ENCODE measurements around the gene AKAP6. TPM values are rescaled to one million over a fixed set of nuclear protein-coding genes. Genes with fewer than 3 reads are reported as not detected.
"Not testable (repeated sequence)": the region's sequence is repeated elsewhere in the genome, so short reads cannot be mapped to it uniquely, and the experiment has no call there.

Gene AKAP6
- total RNA-seq, 1 donor from 2014 or later = 0.64 TPM

DNA sequence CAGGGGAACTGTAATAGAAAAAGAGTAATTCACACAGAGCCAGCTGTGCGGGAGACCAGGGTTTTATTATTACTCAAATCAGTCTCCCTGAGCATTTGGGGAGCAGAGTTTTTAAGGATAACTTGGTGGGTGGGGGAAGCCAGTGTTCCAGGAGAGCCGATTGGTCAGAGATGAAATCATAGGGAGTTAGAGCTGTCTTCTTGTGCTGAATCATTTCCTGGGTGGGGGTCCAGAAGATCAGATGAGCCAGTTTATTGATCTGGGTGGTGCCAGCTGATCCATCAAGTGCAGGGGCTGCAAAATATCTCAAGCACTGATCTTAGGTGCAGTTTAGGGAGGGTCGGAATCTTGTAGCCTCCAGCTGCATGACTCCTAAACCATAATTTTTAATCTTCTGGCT lies 44.1 kb downstream of the AKAP6 start:
- not testable (repeated sequence) for DNase-seq (ENCODE audit: low read depth in 2 of 2)

DNA sequence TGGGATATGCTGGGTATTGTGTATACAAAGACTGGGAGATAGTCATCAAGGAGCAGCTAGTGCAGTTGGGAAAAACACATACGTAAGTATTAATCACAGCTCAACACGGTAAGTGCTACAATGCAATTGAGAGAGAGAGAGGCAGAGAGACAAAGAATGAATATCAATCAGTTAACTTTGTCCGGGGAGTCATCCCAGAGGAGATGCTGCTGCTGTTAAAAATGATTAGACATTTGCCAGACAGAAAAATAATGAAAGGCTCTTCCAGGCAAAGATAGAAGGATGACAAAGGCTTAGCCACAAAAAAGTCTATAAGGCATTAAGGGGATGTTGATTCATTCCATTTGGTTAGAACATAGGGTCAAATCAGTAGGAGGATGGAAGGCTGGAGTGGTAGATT lies 45.1 kb downstream of the AKAP6 start:
- no peak for DNase-seq (ENCODE audit: low read depth in 2 of 2)

DNA sequence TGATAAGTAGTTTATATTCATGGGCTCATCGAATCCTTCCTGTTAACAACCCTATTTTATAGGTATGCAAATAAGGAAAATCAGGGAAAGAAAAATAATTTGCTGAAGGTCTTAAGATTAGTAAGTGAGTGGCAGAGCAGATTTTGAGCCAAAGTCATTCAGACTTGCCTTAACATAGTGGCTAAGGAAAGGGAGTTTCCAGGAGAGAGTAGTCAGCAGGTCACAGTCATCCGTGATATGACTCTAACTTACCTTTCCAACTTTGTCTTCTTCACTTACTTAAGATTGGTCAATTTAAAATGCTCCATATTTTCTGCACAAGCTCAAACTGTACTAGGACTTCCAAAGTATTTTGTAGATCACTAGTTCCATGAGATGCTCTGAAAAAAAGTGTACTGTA lies 46.6 kb downstream of the AKAP6 start:
- DNase-seq (ENCODE audit: low read depth in 2 of 2) = no peak

DNA sequence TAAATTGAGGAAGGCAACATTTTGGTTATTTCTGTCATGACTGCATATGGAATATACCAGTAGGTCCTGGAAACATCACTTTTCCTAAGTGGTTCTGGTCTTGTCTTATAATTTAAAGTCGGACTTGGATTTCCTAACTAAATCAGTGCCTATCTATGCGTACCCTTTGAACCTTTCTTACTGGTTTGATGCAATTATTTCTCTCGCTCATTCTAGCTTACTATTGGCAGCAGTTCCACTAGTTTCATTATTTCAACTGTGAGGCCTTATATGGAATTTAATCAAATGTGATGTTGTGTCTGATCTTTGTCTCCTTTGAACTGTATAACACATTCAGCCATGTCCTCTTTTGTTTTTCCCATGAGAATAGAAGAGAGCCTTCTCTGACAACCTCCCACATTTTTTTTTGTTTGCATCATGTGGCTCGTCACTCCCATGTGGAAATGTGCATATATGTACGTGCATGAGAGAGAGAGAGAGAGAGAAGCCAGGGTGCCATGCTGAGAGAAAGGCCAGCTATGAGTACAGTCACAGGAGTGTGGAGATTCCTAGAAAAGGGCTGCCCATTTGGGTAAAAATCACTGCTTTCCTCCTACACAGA lies 48.0 kb downstream of the AKAP6 start:
- DNase-seq (ENCODE audit: low read depth in 2 of 2) = no peak

DNA sequence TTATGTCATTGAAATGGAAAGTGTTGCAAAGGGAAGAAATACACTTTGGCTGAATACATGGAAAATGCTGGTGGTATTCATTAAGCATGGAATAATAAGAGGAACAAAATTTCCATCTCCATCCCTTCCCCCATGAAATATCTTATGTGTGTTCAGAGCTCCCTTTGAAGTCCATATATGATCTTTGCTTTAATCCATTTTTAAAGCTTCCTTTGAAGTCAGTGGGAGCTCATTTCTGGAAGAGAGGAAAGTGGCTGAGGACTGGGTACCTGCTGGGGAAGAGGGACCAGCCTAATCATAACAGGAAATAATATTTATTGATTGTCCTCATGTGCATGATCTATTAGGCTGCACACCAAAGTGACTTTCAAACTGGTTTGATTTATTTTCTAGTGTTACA lies 49.2 kb downstream of the AKAP6 start:
- DNase-seq (ENCODE audit: low read depth in 2 of 2) = no peak

DNA sequence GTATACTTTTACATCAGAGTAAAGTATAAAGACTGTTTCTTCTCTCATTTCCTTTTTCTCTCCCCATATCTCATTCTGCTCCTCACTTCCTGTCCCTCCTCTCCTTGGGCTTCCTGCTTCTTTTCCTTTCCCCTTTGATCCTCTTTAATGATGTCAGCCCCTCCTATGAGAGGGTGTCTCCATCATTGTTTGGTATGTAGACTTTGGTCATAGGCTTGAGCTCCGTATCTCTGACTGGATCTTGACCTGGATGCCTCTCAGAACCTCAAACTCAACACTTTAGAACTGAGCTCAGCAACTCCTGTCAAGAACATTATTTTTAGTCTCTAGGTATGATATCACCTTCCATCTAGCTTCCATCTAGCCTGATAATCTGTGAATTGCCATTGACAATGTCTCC lies 50.3 kb downstream of the AKAP6 start:
- DNase-seq (ENCODE audit: low read depth in 2 of 2) = no peak

DNA sequence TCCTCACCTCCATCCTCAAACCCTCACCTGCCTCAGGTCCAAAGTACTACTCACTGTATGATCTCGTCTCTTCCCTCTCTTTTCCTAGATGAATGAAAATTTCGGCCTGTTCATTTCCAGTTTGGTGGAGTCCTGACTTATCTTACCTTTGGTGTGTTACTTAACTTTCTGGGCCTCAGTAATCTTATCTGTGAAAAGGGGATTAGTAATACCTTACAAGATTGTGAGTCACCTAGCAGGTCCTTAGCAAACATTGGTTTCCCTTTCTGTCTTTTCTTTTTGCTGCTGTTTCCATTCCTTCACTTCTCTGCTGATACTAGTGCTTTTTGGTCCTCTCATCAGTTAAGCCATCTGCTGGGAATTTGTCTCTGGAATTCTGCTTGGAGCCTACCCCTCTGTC lies 52.8 kb downstream of the AKAP6 start:
- DNase-seq (ENCODE audit: low read depth in 2 of 2) = no peak

DNA sequence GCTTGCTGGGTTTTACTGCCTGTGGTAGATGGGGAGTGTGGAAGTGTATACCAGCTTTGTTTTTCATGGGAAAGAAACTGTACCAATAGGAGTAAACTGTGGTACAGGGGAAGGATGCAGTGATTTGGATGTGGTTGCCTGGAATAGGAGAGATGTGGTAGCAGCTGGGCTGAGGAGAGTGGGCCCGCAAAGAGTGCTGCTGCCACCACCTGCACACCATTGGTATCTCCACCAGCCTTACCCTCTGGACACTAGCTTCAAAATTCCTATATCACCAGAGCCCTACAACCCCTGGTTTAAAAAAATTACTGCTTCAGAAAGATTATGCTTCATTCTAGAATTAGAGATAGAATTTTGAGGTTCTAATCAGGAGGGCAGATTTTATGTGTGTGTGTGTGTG lies 53.6 kb downstream of the AKAP6 start:
- no peak for DNase-seq (ENCODE audit: low read depth in 2 of 2)

DNA sequence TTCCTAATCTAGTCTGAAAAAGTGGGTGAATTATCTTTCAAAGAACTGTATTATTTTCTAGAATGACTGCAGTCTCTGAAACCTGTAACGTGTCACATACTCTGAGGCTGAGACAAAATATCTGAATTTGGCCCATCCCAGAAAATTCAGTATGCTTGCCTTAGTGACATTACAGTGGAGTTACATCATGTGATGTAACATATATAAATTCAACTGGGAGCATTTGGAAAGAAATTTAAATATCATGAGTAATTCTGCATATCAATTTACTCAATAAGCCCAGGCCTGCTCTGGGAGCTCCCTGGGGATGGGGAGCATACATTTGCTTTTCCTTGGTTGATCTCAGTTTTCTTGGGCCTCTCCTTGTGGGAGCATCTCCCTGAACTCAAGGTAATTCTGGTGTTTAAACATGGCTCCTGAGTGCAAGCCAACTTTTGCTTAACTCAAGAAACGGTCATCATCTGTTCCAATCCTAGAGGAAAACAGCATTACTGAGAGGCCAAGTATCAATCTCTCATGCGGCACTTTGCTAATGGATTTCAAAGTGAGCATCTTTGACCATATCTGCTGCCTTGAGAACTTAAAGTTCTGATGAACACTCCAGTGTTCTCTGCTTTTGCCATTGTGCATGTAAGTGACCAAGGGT lies 54.4 kb downstream of the AKAP6 start:
- DNase-seq (ENCODE audit: low read depth in 2 of 2) = no peak

DNA sequence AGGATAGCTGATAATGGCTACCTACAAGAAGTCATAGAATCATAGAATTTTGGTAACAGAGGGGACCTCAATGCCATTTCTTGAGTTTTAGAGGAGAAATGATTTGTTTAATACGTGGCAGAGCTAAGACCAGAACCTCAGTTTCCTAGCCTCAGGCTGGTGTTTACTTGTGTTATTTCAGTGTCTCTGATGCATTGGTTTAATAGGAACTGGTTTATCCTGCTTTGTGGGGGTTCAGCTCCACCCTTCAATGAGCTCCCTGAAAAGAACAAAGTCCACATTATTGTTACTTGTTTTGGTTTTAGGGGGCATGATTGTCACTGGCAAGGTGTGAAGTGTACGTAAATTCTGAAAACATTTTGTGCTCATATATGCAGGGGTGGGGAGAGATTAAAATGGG lies 55.4 kb downstream of the AKAP6 start:
- DNase-seq (ENCODE audit: low read depth in 2 of 2) = no peak

DNA sequence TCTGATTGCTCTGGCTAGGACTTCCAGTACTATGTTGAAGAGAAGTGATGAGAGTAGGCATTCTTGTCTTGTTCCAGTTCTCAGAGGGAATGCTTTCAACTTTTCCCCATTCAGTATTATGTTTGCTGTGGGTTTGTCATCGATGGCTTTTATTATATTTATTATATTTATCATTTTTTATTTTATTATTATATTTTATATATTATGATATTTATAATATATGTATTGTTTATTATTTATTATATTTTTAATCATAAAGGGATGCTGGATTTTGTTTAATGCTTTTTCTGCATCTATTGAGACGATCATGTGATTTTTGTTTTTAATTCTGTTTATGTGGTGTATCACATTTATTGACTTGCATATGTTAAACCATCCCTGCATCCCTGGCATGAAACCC lies 58.2 kb downstream of the AKAP6 start:
- not testable (repeated sequence) for DNase-seq (ENCODE audit: low read depth in 2 of 2)

DNA sequence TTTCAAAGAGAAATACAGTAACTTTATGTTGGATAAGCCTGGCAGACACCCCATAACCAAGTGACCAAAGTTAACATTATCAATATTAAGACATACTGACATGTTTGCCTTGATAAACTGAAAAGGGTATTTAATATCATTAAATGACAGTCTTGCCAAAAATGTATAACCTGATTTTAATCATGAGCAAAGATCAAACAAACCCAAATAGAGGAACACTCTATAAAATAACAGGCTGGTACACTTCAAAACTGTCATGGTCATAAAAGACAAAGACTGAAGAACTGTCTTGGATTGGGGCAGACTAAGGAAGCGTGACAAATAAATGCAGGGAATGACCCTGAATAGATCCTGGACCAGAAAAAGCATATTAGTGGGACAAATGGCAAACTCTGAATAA lies 64.0 kb downstream of the AKAP6 start:
- no peak for DNase-seq (ENCODE audit: low read depth in 2 of 2)

DNA sequence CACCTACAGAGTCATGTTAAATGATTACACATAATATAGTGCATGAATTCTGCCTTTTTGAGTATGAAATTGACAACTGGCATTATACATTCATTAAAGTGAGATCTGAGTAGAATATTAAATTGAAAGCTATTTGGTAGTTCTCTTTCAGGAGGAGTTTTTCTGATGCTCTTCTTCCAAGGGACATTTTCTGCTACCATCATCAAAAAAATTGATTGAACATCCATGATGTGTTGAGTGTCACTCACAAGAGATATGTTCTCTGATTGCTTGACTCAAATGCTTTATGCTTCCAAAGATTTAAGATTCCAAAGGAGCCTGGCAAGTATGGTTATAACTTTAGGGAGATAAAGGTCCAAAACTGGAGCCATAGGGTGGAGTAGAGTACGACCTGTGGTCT lies 64.9 kb downstream of the AKAP6 start:
- no peak for DNase-seq (ENCODE audit: low read depth in 2 of 2)

DNA sequence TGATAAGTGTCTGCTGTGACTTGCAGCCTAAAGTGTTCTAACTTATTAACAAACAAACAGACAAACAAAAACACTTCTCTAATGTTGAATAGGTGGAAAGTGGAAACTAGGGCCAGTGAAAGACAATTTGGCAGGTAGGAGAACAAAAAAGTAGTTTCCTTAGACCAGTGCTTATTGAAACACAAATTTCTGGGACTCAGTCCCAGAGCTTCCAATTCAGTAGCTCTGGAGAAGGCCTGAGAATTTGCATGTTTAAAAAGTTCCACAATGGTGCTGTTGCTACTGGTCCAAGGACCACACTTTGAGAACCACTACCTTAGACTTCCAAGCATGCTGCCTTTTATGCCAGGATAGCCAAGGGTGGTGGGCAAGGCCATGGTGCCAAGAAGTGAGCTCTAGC lies 67.8 kb downstream of the AKAP6 start:
- no peak for DNase-seq (ENCODE audit: low read depth in 2 of 2)

DNA sequence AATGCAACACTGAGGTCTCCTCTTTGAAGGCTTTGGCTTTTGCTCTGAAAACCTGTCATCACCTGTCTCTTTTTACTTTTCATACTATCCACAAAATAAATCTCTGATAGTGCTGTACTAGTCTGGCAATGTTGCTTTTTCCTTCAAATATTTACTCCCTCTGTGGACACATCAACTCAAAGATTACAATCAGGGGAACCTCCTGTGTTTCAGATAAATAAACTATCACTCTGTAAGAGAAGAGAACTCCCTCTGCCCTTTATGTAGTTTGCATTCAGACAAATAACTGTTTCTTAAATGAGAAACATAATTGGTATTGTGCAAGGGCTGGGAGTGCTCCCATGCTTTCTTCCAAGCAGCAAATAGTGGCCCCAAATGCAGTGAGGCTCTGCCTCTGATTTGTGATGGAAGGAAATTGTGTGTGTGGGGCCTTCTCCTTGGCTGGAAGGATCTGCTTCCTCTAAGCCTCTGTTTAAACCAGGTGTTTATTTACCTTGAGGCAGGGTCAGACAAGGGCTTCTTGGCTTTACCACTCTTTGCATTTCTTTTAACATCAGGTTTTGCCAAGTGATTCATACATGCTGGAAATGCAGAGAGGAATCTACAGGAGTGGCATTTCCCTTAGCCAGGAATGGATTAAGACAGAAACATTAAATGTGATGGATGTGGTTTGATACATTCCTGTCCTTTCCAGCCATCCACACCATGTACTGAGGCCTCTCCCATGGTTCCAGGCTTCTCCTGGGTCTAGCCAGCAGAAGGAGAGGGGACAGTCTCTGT lies 69.0 kb downstream of the AKAP6 start:
- peak in 1 of 2 donors; percentile 7 for DNase-seq (ENCODE audit: low read depth in 2 of 2)

DNA sequence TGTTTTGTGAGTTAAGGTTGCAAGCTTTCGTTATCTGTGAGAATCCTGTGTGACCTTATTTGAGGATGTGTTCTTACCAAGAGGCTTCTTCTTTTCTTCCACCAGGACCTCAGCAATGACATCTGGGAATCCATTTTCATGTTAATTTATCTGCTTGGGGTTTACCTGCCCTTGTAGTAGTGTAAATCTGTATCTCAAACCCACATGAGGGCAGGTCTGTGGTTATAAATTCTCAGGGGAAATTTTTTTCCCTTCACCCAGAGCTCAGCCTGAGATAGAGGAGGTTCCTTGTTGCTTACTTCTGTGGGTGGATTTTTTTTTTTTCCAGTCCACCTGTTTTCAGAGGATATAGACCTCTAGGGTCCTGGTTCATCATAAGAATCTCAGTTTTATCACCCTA lies 70.8 kb downstream of the AKAP6 start:
- no peak for DNase-seq (ENCODE audit: low read depth in 2 of 2)

DNA sequence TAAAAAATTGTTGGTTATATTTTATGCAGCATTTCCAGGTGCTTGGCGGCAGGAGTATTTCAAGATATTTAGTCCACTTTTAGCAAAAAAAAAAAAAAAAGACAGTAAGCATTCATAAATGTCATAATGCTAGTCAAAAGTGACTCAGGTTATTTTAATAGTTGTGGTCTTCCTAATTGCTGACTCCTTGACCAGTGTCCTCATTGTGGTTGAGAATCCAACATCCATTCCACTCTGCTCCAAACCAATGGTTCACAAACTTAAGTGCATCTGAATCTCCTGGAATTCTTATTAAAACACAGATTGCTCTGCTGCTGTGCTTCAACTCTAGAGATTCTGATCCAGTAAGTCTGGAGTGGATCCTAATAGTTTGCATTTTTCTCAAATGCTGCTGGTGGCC lies 71.4 kb downstream of the AKAP6 start:
- DNase-seq (ENCODE audit: low read depth in 2 of 2) = no peak

DNA sequence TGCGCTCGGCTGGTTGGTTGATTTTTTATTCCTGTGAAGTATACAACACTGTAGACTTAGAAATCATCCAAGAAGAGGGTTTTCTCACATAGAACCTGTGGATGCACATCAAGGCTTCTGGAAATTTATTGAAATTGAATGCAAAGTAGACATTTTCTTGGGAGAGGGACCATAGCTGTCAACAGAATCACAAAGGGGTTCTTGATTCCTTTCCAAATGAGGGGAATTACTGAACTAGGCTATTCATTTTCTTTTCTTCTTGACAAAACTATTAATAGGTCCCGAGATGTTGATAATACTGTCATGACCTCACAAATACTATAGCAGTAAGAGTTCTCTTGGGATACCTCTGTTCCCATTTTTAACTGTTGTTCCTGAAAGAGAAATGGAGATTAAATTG lies 73.9 kb downstream of the AKAP6 start:
- no peak for DNase-seq (ENCODE audit: low read depth in 2 of 2)

DNA sequence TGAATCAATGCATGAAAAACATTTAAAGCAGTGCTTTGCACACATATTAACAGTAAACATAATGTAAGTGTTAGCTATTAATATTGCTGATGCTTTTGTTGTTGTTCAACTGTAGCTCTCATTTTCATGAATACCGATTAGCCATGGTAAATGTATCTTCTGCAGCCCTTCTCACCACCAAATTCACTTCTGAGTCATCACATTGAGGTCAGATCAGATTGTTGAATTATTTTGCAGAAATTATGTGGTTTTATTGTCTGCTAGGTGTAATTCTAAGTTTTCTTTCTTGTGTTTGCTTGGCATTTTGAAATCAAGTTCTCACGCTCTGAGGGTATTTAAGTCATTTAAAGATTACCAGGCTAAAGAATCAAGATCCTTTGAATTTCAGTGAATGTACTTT lies 74.6 kb downstream of the AKAP6 start:
- no peak for DNase-seq (ENCODE audit: low read depth in 2 of 2)

DNA sequence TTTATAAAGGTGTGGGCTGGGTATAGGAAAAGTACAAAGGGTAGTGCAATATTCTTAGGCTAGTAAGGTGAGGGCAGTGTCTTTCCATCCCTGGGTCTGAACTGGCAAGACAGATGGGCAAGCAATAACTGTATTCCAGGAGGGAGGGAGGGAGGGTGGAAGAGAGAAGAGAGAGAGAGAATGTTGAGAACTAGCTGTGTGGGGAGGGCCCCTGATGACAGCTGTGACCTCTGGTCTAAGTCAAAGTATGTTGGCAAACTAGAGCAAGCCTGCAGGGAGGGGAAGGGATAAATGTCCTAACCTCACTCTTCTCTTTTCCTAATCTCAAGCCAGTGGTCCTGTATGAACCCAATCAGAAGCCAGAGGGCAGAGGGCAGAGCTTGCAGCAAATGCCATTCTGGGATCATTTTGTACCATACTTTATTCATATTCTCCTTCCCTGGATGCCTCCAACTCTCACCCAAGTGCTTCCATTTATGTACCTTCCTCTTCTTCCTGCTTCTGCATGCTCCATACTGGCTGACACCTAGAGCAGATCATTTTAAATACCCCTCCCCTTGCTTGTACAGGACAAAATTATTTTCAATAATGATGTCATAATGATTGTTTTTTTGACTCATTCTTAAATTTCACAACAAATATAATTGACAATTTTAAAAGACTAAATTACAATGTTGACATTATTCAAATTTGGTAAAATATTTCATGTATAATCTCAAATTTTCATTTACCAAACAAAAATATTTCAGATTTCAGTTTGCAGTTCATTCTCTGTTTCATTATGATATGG lies 75.9 kb downstream of the AKAP6 start:
- no peak for DNase-seq (ENCODE audit: low read depth in 2 of 2)

DNA sequence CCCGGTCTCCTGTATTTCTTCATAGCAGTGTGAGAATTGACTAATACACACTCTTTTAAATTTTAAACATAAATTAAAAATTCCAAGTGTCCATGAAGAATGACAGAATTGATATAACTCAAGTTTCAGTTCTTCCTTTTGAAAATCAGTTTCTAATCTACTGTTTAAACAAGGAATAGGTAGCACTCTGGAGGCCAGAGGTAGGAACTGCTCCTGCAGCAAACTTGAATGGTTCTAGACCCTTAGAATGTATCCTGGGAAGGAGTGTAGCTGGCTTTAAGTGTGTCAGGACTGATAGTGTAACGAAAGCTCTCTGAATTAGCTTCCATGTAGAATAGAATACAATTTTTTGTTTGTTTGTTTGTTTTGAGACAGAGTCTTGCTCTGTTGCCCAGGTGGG lies 76.8 kb downstream of the AKAP6 start:
- DNase-seq (ENCODE audit: low read depth in 2 of 2) = no peak

DNA sequence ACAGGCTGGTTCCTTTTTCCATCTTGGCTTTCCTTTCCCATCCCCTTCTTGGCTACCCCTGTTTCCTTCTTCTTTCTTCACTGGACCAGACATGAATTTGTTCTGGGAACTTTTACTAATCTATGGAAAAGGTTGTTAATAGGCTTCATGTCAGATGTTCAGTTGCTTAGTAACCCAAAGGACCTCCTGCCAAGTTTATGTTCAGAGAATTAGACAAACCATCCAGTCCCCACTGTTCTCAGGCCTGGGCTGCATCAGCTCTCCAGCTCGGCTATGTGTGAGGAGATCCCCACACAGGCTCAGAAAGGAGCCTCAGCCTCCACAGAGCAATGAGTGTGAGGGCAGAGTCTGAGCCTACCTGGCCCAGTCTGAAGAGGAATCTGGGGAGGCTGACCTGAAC lies 78.0 kb downstream of the AKAP6 start:
- no peak for DNase-seq (ENCODE audit: low read depth in 2 of 2)
